HG02973 (cell line): ENCODE data around the gene CDK4.
A peak's percentile ranks its signal among the peaks of the same experiment; 100 is the strongest.

ENCODE experiments used
- ATAC-seq: cut with Tn5 transposase; IDR thresholded peaks from one replicate; pipeline ENCODE4 v1.9.1; 2021; ENCODE audit warnings: moderate library complexity; ENCODE audit not compliant: unreplicated experiment

CDK4 gene

GRCh38 chr12:57757771-57758170, 5.7 kb upstream of the CDK4 start:
- ATAC-seq = no peak

GRCh38 chr12:57756406-57757341, 4.6 kb upstream of the CDK4 start:
- no peak for ATAC-seq

DNA sequence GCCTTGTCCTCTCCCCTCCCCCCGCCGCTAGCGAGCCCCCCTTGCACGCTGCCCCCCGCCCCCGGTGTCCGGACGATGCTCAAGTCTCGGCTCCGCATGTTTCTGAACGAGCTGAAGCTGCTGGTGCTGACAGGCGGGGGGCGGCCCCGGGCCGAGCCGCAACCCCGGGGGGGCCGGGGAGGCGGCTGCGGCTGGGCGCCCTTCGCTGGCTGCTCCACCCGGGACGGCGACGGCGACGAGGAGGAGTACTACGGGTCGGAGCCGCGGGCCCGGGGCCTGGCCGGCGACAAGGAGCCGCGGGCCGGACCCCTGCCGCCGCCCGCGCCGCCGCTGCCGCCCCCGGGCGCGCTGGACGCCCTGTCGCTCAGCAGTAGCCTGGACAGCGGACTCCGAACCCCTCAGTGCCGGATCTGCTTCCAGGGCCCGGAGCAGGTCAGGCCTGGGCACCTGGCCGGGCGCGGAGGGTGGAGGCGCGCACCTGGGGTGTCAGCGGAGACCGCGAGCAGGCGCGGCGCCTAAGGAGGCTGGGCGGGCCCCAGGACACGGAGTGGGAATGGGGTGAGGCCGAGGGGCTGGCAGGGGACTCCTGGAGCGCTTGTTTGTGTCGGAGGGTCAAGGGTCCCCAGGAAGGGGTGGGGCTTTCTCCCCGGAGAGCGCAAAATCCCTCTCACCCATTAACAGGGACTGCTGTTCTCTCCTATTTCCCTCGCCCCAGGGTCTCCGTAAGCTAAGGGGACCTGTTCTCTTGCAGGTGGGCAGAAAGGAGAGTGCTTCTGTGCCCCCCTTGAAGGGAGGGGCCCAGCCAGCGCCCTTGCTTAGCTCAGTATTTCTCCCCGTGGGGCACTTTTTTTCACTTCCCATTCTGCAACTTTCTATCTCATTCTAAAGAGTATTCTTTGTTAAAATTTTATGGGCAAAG, 3.6 kb upstream of the CDK4 start:
- ATAC-seq = no peak

DNA sequence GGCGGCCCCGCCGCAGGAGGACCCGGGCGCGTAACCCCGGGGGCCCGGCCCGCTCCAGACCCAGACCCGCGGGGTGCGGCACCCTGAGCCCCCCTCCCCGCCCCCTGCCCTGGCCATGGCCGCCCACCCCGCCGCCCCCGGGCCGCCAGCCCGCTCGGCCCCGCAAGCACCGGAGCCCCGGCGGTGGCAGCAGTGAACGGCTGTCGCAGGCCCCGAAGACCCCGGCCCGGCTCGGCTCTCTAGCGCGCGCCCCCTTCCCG, 3.0 kb upstream of the CDK4 start:
- no peak for ATAC-seq

- peak; percentile 26 for ATAC-seq
Measured at GRCh38 chr12:57754411-57755193, 2.5 kb upstream of the CDK4 start, which contains the start of gene MARCHF9. MARCHF9 (plus strand) TSS chr12:57755103; CDS start chr12:57755529, 426 bp downstream.

DNA sequence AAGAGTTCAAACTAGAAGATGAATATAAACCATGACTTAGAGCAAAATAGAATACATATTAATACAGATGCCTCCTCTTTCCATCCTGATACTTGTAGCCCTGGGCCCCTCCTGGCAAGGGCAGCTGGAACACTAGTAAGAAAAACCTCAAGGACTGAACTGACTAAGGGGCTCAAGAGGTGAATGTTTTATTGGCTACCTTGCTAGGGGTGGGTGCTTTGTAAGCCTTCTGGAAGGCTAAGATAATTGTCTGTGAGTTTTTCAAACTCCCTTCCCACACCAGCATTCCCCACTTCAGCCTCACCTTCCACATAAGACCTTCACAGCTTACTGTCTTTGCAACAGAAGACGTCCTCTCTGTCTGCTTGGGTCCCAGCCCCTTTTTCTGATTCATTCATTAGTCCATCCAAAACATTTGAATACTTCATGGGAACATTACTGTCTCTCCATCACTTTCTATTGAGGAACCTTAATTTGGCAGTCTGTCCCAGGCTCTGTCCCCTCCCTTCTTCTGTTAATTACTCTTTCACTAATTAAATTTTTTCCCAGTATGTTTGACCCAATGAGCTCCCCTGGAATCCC, 1.7 kb upstream of the CDK4 start:
- no peak for ATAC-seq

GRCh38 chr12:57752668-57753000, 524 bp upstream of the CDK4 start:
- no peak for ATAC-seq

- ATAC-seq = no peak
Measured at GRCh38 chr12:57751432-57751787, 700 bp downstream of the CDK4 start.

- ATAC-seq = no peak
Measured at GRCh38 chr12:57750561-57751431, 1.3 kb downstream of the CDK4 start.

- ATAC-seq = no peak
Measured at GRCh38 chr12:57749061-57749460, 3.0 kb downstream of the CDK4 start.

DNA sequence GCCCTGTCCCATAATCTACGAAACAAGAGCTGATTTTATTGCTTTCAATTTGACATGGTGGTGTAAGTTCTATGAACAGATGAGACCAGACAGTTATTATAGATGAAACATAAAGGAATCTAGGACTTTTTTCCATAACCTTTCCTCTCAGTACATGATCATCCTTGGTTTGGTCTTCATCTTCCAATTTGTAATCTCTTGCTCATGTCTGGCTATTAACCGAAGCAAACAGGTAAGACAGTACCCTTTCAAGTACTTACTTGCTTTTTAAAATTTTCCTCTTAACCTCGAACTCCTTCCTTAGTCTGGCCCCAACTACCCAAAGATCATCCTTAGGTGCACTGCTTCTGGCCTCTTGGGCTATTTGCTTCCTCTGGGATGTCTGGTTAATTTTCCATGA, 6.1 kb downstream of the CDK4 start:
- no peak for ATAC-seq

DNA sequence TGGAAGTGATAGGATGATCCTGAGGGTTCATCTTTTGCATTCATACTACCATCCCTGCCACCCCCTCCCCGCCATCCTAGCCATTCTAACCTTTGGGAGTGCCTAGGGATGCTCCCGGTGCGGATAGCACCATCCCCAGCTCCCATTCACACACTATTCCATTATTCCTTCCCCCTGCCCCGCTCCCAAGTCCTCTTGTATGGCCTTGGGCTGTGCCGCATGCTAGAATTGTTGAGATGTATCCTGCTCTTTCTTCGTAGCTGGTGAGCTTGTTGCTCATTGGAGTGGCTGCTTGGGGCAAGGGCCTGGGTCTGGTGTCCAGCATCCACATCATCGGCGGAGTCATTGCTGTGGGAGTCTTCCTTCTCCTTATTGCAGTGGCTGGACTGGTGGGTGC, 6.6 kb downstream of the CDK4 start:
- no peak for ATAC-seq

GRCh38 chr12:57744777-57745484, 7.2 kb downstream of the CDK4 start, which contains the start of gene TSPAN31:
TSPAN31 (plus strand) TSS chr12:57745039; CDS start chr12:57745155, 116 bp downstream.
- ATAC-seq = peak; percentile 68

GRCh38 chr12:57744194-57744776, 7.8 kb downstream of the CDK4 start:
- peak; percentile 36 for ATAC-seq

- ATAC-seq = no peak
Measured at GRCh38 chr12:57743769-57744168, 8.3 kb downstream of the CDK4 start.

DNA sequence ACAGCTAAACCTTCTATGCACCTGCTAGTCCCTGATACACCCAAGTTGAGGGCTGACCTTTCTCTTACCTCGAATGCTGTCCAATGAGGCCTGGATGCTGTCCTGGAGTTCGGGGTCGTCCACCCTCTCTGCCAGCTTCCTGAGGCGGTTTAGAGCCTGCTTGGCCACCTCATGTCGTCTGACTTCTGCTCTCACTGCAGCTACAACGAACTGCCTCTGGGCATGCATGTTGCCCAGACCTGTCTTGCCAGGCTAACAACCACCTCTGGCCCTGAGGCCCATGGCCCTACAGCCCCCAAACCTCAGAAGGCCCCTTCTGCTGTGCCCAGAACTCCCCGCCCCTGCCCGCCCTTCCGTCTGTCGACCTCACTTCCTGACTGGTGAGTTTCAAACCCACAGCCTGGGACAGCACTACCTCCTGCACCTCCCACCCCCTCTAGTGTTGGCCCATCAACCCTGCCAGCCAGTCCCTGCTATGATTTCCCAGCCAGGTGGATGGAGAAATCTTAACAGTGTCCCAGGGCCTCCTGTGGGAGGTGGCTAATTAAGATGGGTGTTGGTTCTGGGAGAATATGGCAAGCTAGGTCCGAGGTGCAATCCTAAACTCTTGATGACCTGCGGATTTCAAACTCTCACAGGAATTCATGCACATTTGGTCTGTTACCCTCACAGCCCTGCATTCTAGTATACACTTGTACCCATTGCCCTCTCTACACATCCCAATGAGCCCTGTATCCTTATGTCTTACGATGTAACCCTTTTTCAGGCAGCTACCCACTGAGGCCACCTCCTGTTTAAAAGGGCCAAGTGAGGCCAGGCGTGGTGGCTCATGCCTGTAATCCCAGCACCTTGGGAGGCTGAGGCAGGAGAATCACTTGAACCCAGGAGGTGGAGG, 10.0 kb downstream of the CDK4 start:
- peak; percentile 48 for ATAC-seq

GRCh38 chr12:57741413-57741789, 10.7 kb downstream of the CDK4 start:
- no peak for ATAC-seq
